ENCODE results near the gene PKD2L1.

The PKD2L1 gene

GRCh38 chr10:100245484-100246220 lies 84.4 kb downstream of the PKD2L1 start:
- DNase-seq (ENCODE audit: low read depth) = no peak
- no peak for TF ChIP-seq CTCF (conservative IDR thresholded peaks at IDR 0.05; ENCODE audit: low read depth, low read length)
- no peak overlapping the region for H3K4me3 ChIP-seq (ENCODE audit: low read length)

GRCh38 chr10:100239851-100240250 lies 90.2 kb downstream of the PKD2L1 start:
- TF ChIP-seq CTCF (conservative IDR thresholded peaks at IDR 0.05; ENCODE audit: low read depth, low read length) = no peak
- H3K4me3 ChIP-seq (ENCODE audit: low read length) = no peak overlapping the region
- no peak for DNase-seq (ENCODE audit: low read depth)

GRCh38 chr10:100238429-100238828 lies 91.6 kb downstream of the PKD2L1 start:
- DNase-seq (ENCODE audit: low read depth) = no peak
- no peak overlapping the region for H3K4me3 ChIP-seq (ENCODE audit: low read length)
- no peak for TF ChIP-seq CTCF (conservative IDR thresholded peaks at IDR 0.05; ENCODE audit: low read depth, low read length)
